K562 (cell line): ENCODE results near the gene GPD1L.

Source experiments
- EP300 ChIP-seq: IDR thresholded peaks from 2 replicates; pipeline ENCODE4 v1.6.1; 2012; ENCODE audit warnings: low read length, improper control_type of control experiment
- FOS ChIP-seq: IDR thresholded peaks from 3 replicates; pipeline ENCODE4 v1.6.1; 2011; ENCODE audit not compliant: insufficient read length; ENCODE audit errors: extremely low read depth
- FOXO4 ChIP-seq: fragments of 450-650 bp; formaldehyde crosslinking; IDR thresholded peaks from 2 replicates; pipeline ENCODE4 v1.4.0; 2020; ENCODE audit warnings: mild to moderate bottlenecking, moderate library complexity
- FOXP4 ChIP-seq: sonication (generic); formaldehyde crosslinking; IDR thresholded peaks from 2 replicates; pipeline ENCODE4 v1.8.0; 2022; ENCODE audit warnings: mild to moderate bottlenecking, missing genetic modification reagents, borderline replicate concordance
- NR4A1 ChIP-seq, 2 experiments: fragments of 250-450 bp in 1 of 2; fragments of 450-650 bp in 1 of 2; sonication (Bioruptor Pico) in 1 of 2; IDR thresholded peaks; 2 replicates each; pipeline versions ENCODE4 v1.4.0 to v1.6.1; 2016 to 2020; ENCODE audit warnings: mild to moderate bottlenecking in 2 of 2, missing compliant biosample characterization in 1 of 2, missing genetic modification characterization in 1 of 2, moderate library complexity in 1 of 2
- ZNF24 ChIP-seq: fragments of 450-650 bp; IDR thresholded peaks from 2 replicates; pipeline ENCODE4 v1.6.1; 2016
- ZNF324 ChIP-seq: fragments of 250-450 bp; sonication (Bioruptor Pico); IDR thresholded peaks from 2 replicates; pipeline ENCODE4 v1.4.0; 2020; ENCODE audit warnings: mild to moderate bottlenecking
- ZNF57 ChIP-seq: fragments of 450-650 bp; formaldehyde crosslinking; IDR thresholded peaks from 2 replicates; pipeline ENCODE4 v1.4.0; 2020; ENCODE audit warnings: mild to moderate bottlenecking, moderate library complexity

- TF ChIP-seq FOXP4, result no peak
- TF ChIP-seq FOXO4 (CRISPR knock-in tag), result no peak
- TF ChIP-seq ZNF57 (CRISPR knock-in tag), result no peak
- no peak for TF ChIP-seq ZNF324 (CRISPR knock-in tag)
- TF ChIP-seq FOS, result no peak
- TF ChIP-seq NR4A1 (CRISPR knock-in tag; IDR thresholded peaks at IDR 0.05), result no peak
- no peak for TF ChIP-seq NR4A1 (tag; IDR thresholded peaks at IDR 0.05)
- no peak for TF ChIP-seq ZNF24
- no peak for TF ChIP-seq EP300
Measured at GRCh38 chr3:32157600-32158264, 51.3 kb downstream of the GPD1L start.
